Liver (tissue), 9 donors: ENCODE measurements around the gene SF3B3. TPM values are rescaled to one million over a fixed set of nuclear protein-coding genes. Genes with fewer than 3 reads are reported as not detected.

ENCODE experiments used
- DNase-seq: peaks from one replicate; pipeline ENCODE4 v3.0.0-alpha.2; 2017; ENCODE audit warnings: low spot score
- H3K27ac ChIP-seq, 2 donors: one replicate each; pipeline ENCODE4 v1.7.0; 2013; ENCODE audit warnings: inconsistent platforms in 2 of 2, low read length in 2 of 2, control low read depth in 1 of 2, low read depth in 1 of 2, mild to moderate bottlenecking in 1 of 2
- H3K27me3 ChIP-seq, 4 donors: one replicate each; pipeline versions ENCODE4 v1.6.1 to v1.7.0; 2013; ENCODE audit warnings: low read length in 3 of 4, inconsistent platforms in 1 of 4, mild to moderate bottlenecking in 1 of 4, moderate library complexity in 1 of 4; ENCODE audit not compliant: control insufficient read depth in 4 of 4, insufficient read depth in 4 of 4
- H3K36me3 ChIP-seq, 4 donors: one replicate each; pipeline versions ENCODE4 v1.6.1 to v1.7.0; 2013; ENCODE audit warnings: low read length in 3 of 4, mild to moderate bottlenecking in 3 of 4, low read depth in 1 of 4, moderate library complexity in 1 of 4; ENCODE audit not compliant: control insufficient read depth in 4 of 4, insufficient read depth in 3 of 4
- H3K4me1 ChIP-seq, 4 donors: one replicate each; pipeline versions ENCODE4 v1.6.1 to v1.7.0; 2013; ENCODE audit warnings: low read length in 3 of 4, mild to moderate bottlenecking in 3 of 4, moderate library complexity in 1 of 4; ENCODE audit not compliant: control insufficient read depth in 4 of 4, insufficient read depth in 4 of 4
- H3K4me3 ChIP-seq, 3 donors: one replicate each; pipeline versions ENCODE4 v1.6.1 to v1.7.0; 2013; ENCODE audit warnings: low read length in 3 of 3, control low read depth in 1 of 3, low read depth in 1 of 3, mild to moderate bottlenecking in 1 of 3
- H3K9ac ChIP-seq, 2 donors: one replicate each; pipeline ENCODE4 v1.7.0; 2013; ENCODE audit warnings: low read length in 2 of 2, mild to moderate bottlenecking in 2 of 2, moderate library complexity in 2 of 2, control low read depth in 1 of 2, low read depth in 1 of 2
- H3K9me3 ChIP-seq, 4 donors: one replicate each; pipeline versions ENCODE4 v1.6.1 to v1.7.0; 2013; ENCODE audit warnings: low read length in 3 of 4; ENCODE audit not compliant: control insufficient read depth in 4 of 4
- EGR1 ChIP-seq, 2 donors: IDR thresholded peaks; 2 replicates each; pipeline ENCODE4 v1.6.1; 2016 to 2018; ENCODE audit warnings: antibody characterized with exemption in 2 of 2, low read depth in 2 of 2
- FOXA1 ChIP-seq: IDR thresholded peaks from 2 replicates; pipeline ENCODE4 v1.6.1; 2016; ENCODE audit warnings: antibody characterized with exemption
- FOXA2 ChIP-seq: IDR thresholded peaks from 2 replicates; pipeline ENCODE4 v1.6.1; 2016; ENCODE audit warnings: antibody characterized with exemption
- GABPA ChIP-seq, 2 donors: IDR thresholded peaks in 1 of 2; conservative IDR thresholded peaks in 1 of 2; 2 replicates each; pipeline ENCODE4 v1.6.1; 2016; ENCODE audit warnings: antibody characterized with exemption in 2 of 2, mild to moderate bottlenecking in 1 of 2, moderate library complexity in 1 of 2
- HNF4A ChIP-seq, 2 donors: conservative IDR thresholded peaks; 2 replicates each; pipeline ENCODE4 v1.6.1; 2016; ENCODE audit warnings: antibody characterized with exemption in 2 of 2, mild to moderate bottlenecking in 2 of 2
- HNF4G ChIP-seq: IDR thresholded peaks from 2 replicates; pipeline ENCODE4 v1.6.1; 2016; ENCODE audit warnings: antibody characterized with exemption
- JUND ChIP-seq, 2 donors: IDR thresholded peaks; 2 replicates each; pipeline ENCODE4 v1.6.1; 2016; ENCODE audit warnings: antibody characterized with exemption in 2 of 2
- NR2F2 ChIP-seq: IDR thresholded peaks from 2 replicates; pipeline ENCODE4 v1.6.1; 2016; ENCODE audit warnings: antibody characterized with exemption
- RAD21 ChIP-seq, 2 donors: IDR thresholded peaks; 2 replicates each; pipeline ENCODE4 v1.6.1; 2016; ENCODE audit warnings: antibody characterized with exemption in 2 of 2, mild to moderate bottlenecking in 2 of 2
- RXRA ChIP-seq, 2 donors: IDR thresholded peaks; 2 replicates each; pipeline ENCODE4 v1.6.1; 2017 to 2018; ENCODE audit warnings: antibody characterized with exemption in 2 of 2, mild to moderate bottlenecking in 1 of 2
- SP1 ChIP-seq: IDR thresholded peaks from 2 replicates; pipeline ENCODE4 v1.6.1; 2018; ENCODE audit warnings: antibody characterized with exemption, mild to moderate bottlenecking
- YY1 ChIP-seq: IDR thresholded peaks from 2 replicates; pipeline ENCODE4 v1.6.1; 2016; ENCODE audit warnings: antibody characterized with exemption, mild to moderate bottlenecking
- WGBS: extraction: QIAGEN DNeasy Blood & Tissue Kit; methylation state at CpG from one replicate; pipeline ENCODE4 v1.1.7; 2013; 5-methylcytosine and 5-hydroxymethylcytosine counted together
- polyA plus RNA-seq, 2 donors: library from polyadenylated mRNA; stranded (reverse) in 1 of 2; unstranded in 1 of 2; fragments of 200-250 nt in 1 of 2; fragments of >200 nt in 1 of 2; fragmentation: Nextera tagmentation in 1 of 2; extraction: Ambion mirVana in 1 of 2; gene quantifications; one replicate each; pipeline versions ENCODE4 v1.2.1 to v1.2.3, GENCODE V29; 2013 to 2015
- total RNA-seq, 2 donors: library from RNA; depleted of rRNA; stranded (reverse); fragments of >200 nt; gene quantifications; one replicate each; pipeline ENCODE4 v1.2.3, GENCODE V29; 2014
- TF ChIP-seq, protein P1 (sequence below): IDR thresholded peaks from 2 replicates; pipeline ENCODE4 v1.6.1; 2016; ENCODE audit warnings: antibody characterized with exemption
- TF ChIP-seq, protein P2 (sequence below): IDR thresholded peaks from 2 replicates; pipeline ENCODE4 v1.6.1; 2016; ENCODE audit warnings: antibody characterized with exemption, mild to moderate bottlenecking
- TF ChIP-seq, protein P3 (sequence below): IDR thresholded peaks from 2 replicates; pipeline ENCODE4 v1.6.1; 2016; ENCODE audit warnings: antibody characterized with exemption
- TF ChIP-seq, protein P4 (sequence below): fragments of 150-350 bp; IDR thresholded peaks from 2 replicates; pipeline ENCODE4 v1.5.1; 2017; ENCODE audit warnings: improper control_type of control experiment, low read depth, low read length; ENCODE audit not compliant: missing input control
- TF ChIP-seq, protein P5 (sequence below): IDR thresholded peaks from 2 replicates; pipeline ENCODE4 v1.6.1; 2016; ENCODE audit warnings: antibody characterized with exemption
- donor health status: healthy.
- donor health status: healthy.
- donor health status: healthy.
- donor health status: healthy.
- donor health status: healthy.

The SF3B3 gene
- total and polyA plus RNA-seq, 4 donors = 38.9 to 77.8 (median 53.2) TPM

DNA sequence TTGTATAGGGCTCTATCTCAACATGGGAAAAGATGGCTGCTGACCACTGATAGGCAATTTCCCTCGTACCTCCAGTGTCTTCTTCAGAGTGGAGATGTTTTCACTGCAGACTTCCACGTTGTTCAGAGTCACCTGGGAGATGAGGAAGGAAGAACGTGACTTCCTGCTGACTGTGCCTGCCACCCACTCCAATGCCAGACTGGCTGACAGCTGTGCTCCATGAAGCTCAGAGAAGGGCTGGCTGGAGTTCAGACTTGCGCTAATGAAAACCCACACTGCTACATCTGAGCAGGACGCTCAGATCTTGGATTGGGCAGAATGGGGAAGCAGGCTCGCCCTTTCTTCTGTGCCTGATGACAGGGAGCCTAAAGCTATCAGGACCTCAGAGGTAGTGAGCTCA is 33.4 kb upstream of the SF3B3 start:
- WGBS = 83% methylated on average over 6 of the region's 6 CpGs
- TF ChIP-seq SP1 (no peak), GABPA (IDR thresholded peaks at IDR 0.05 in 1 of 2, conservative IDR thresholded peaks at IDR 0.05 in 1 of 2) (no peak)
- Histone ChIP-seq H3K4me1 (no peaks in the 10 kb centered on the region), H3K4me3 (no peak overlapping the region), H3K36me3 (peaks cover 4 to 46% (median 30%) of the 10 kb centered on the region in 4 donors), H3K9ac (no peak overlapping the region), H3K27me3 (no peaks in the 10 kb centered on the region), H3K9me3 (no peaks in the 10 kb centered on the region), H3K27ac (no peak overlapping the region)
- DNase-seq = no peak

DNA sequence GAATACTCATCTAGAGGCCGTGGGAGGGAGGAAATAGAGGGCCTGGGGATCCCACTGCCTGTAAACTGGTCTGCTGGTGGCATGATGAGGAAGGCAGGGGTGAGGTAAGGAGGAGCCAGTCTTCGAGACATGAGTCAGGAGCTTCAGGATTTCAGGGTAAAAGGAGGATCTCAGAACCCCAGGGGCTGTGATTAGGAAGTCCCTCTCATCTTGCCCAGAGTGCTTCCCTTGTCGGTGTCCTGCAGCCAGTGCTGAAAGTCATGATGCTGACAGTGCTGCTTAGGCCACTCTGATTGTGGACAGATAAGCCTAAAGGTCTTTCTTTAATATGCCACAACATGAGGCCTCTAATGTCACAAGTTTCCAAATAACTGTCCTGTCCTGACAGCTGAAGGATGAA is 29.8 kb upstream of the SF3B3 start:
- Histone ChIP-seq H3K4me1 (no peaks in the 10 kb centered on the region), H3K9ac (no peak overlapping the region), H3K9me3 (no peaks in the 10 kb centered on the region), H3K27ac (no peak overlapping the region), H3K36me3 (peaks cover 10 to 69% (median 50%) of the 10 kb centered on the region in 4 donors), H3K27me3 (no peaks in the 10 kb centered on the region), H3K4me3 (no peak overlapping the region)
- DNase-seq = no peak
- 93% methylated on average over 3 of the region's 3 CpGs for WGBS
- TF ChIP-seq RAD21 (IDR thresholded peaks at IDR 0.05) (no peak), FOXA1 (no peak), FOXA2 (no peak), EGR1 (IDR thresholded peaks at IDR 0.05; ENCODE audit: low read depth in 2 of 2) (no peak), RXRA (IDR thresholded peaks at IDR 0.05) (no peak), NR2F2 (no peak), HNF4G (no peak), HNF4A (conservative IDR thresholded peaks at IDR 0.05) (no peak), YY1 (no peak), GABPA (IDR thresholded peaks at IDR 0.05 in 1 of 2, conservative IDR thresholded peaks at IDR 0.05 in 1 of 2) (no peak), JUND (IDR thresholded peaks at IDR 0.05) (no peak)
- TF ChIP-seq, protein P1, sequence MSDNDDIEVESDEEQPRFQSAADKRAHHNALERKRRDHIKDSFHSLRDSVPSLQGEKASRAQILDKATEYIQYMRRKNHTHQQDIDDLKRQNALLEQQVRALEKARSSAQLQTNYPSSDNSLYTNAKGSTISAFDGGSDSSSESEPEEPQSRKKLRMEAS = no peak
- TF ChIP-seq, protein P2, sequence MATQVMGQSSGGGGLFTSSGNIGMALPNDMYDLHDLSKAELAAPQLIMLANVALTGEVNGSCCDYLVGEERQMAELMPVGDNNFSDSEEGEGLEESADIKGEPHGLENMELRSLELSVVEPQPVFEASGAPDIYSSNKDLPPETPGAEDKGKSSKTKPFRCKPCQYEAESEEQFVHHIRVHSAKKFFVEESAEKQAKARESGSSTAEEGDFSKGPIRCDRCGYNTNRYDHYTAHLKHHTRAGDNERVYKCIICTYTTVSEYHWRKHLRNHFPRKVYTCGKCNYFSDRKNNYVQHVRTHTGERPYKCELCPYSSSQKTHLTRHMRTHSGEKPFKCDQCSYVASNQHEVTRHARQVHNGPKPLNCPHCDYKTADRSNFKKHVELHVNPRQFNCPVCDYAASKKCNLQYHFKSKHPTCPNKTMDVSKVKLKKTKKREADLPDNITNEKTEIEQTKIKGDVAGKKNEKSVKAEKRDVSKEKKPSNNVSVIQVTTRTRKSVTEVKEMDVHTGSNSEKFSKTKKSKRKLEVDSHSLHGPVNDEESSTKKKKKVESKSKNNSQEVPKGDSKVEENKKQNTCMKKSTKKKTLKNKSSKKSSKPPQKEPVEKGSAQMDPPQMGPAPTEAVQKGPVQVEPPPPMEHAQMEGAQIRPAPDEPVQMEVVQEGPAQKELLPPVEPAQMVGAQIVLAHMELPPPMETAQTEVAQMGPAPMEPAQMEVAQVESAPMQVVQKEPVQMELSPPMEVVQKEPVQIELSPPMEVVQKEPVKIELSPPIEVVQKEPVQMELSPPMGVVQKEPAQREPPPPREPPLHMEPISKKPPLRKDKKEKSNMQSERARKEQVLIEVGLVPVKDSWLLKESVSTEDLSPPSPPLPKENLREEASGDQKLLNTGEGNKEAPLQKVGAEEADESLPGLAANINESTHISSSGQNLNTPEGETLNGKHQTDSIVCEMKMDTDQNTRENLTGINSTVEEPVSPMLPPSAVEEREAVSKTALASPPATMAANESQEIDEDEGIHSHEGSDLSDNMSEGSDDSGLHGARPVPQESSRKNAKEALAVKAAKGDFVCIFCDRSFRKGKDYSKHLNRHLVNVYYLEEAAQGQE = no peak
- TF ChIP-seq, protein P3, sequence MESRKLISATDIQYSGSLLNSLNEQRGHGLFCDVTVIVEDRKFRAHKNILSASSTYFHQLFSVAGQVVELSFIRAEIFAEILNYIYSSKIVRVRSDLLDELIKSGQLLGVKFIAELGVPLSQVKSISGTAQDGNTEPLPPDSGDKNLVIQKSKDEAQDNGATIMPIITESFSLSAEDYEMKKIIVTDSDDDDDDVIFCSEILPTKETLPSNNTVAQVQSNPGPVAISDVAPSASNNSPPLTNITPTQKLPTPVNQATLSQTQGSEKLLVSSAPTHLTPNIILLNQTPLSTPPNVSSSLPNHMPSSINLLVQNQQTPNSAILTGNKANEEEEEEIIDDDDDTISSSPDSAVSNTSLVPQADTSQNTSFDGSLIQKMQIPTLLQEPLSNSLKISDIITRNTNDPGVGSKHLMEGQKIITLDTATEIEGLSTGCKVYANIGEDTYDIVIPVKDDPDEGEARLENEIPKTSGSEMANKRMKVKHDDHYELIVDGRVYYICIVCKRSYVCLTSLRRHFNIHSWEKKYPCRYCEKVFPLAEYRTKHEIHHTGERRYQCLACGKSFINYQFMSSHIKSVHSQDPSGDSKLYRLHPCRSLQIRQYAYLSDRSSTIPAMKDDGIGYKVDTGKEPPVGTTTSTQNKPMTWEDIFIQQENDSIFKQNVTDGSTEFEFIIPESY = no peak
- TF ChIP-seq, protein P4, sequence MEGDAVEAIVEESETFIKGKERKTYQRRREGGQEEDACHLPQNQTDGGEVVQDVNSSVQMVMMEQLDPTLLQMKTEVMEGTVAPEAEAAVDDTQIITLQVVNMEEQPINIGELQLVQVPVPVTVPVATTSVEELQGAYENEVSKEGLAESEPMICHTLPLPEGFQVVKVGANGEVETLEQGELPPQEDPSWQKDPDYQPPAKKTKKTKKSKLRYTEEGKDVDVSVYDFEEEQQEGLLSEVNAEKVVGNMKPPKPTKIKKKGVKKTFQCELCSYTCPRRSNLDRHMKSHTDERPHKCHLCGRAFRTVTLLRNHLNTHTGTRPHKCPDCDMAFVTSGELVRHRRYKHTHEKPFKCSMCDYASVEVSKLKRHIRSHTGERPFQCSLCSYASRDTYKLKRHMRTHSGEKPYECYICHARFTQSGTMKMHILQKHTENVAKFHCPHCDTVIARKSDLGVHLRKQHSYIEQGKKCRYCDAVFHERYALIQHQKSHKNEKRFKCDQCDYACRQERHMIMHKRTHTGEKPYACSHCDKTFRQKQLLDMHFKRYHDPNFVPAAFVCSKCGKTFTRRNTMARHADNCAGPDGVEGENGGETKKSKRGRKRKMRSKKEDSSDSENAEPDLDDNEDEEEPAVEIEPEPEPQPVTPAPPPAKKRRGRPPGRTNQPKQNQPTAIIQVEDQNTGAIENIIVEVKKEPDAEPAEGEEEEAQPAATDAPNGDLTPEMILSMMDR = no peak
- TF ChIP-seq, protein P5, sequence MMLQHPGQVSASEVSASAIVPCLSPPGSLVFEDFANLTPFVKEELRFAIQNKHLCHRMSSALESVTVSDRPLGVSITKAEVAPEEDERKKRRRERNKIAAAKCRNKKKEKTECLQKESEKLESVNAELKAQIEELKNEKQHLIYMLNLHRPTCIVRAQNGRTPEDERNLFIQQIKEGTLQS = no peak
